Endodermal cell (in vitro differentiated cells): Measurements from ENCODE around the gene NOC4L. TPM values are rescaled to one million over a fixed set of nuclear protein-coding genes. Genes with fewer than 3 reads are reported as not detected.

ENCODE experiments used
- DNase-seq: peaks from one replicate; pipeline ENCODE4 v3.0.0-alpha.2; 2017
- H3K27ac ChIP-seq: 2 replicates; pipeline ENCODE4 v1.5.1; 2013; ENCODE audit warnings: mild to moderate bottlenecking, low read depth, low read length, moderate library complexity
- H3K27me3 ChIP-seq: 2 replicates; pipeline ENCODE4 v1.6.1; 2013; ENCODE audit warnings: mild to moderate bottlenecking, low read length, moderate library complexity; ENCODE audit not compliant: insufficient read depth, control insufficient read depth, poor library complexity, severe bottlenecking
- H3K36me3 ChIP-seq: 2 replicates; pipeline ENCODE4 v1.7.0; 2013; ENCODE audit warnings: mild to moderate bottlenecking, low read length, moderate library complexity; ENCODE audit not compliant: control insufficient read depth, insufficient read depth
- H3K4me1 ChIP-seq: one replicate; pipeline ENCODE4 v1.7.0; 2013; ENCODE audit warnings: low read length; ENCODE audit not compliant: control insufficient read depth, insufficient read depth
- H3K4me3 ChIP-seq: 2 replicates; pipeline ENCODE4 v1.5.1; 2013; ENCODE audit warnings: mild to moderate bottlenecking, low read length, moderate library complexity
- H3K9ac ChIP-seq: 2 replicates; pipeline ENCODE4 v1.6.1; 2013; ENCODE audit warnings: mild to moderate bottlenecking, low read length, moderate library complexity; ENCODE audit not compliant: poor library complexity, severe bottlenecking; ENCODE audit errors: extremely low read depth
- H3K9me3 ChIP-seq: 2 replicates; pipeline ENCODE4 v1.6.1; 2013; ENCODE audit warnings: mild to moderate bottlenecking, low read length, moderate library complexity; ENCODE audit not compliant: control insufficient read depth
- H3K27ac Mint-ChIP-seq: 2 replicates; pipeline ENCODE4 v1.8.0; 2020; ENCODE audit warnings: mixed read lengths
- H3K27me3 Mint-ChIP-seq: 2 replicates; pipeline ENCODE4 v1.8.0; 2021; ENCODE audit warnings: mild to moderate bottlenecking, mixed read lengths; ENCODE audit not compliant: insufficient read depth
- H3K36me3 Mint-ChIP-seq: 2 replicates; pipeline ENCODE4 v1.8.0; 2020; ENCODE audit warnings: low read depth, mixed read lengths
- H3K4me1 Mint-ChIP-seq: 2 replicates; pipeline ENCODE4 v1.8.0; 2020; ENCODE audit warnings: mixed read lengths
- H3K4me3 Mint-ChIP-seq: 2 replicates; pipeline ENCODE4 v1.8.0; 2020; ENCODE audit warnings: mild to moderate bottlenecking, moderate library complexity, mixed read lengths
- H3K9me3 Mint-ChIP-seq: 2 replicates; pipeline ENCODE4 v1.8.0; 2020; ENCODE audit warnings: mild to moderate bottlenecking, mixed read lengths
- WGBS, 2 experiments: methylation state at CpG; one replicate each; pipeline versions ENCODE4 v1.1.5 to v1.1.7; 2013; ENCODE audit warnings: missing lambda C conversion rate in 2 of 2, mixed read lengths in 1 of 2; ENCODE audit not compliant: insufficient coverage in 1 of 2, insufficient read length in 1 of 2; 5-methylcytosine and 5-hydroxymethylcytosine counted together
- total RNA-seq, 2 donors: library from RNA; stranded (reverse); fragmentation: NEBNext Ultra II Directional in 1 of 2; extraction: Animal tissue kit (Norgen Biotek cat#: 25700) in 1 of 2; gene quantifications; 2 replicates in 1 of 2; 3 replicates in 1 of 2; pipeline ENCODE4 v1.2.1, GENCODE V29; 2021
- TF ChIP-seq, protein P1 (sequence below): fragments of 200-600 bp; sonication (generic); conservative IDR thresholded peaks from 2 replicates; pipeline ENCODE4 v1.5.0; 2021; ENCODE audit warnings: antibody characterized with exemption, mild to moderate bottlenecking

NOC4L gene
- total RNA-seq, 2 donors from 2014 or later: 22.7 to 32.7 TPM

DNA sequence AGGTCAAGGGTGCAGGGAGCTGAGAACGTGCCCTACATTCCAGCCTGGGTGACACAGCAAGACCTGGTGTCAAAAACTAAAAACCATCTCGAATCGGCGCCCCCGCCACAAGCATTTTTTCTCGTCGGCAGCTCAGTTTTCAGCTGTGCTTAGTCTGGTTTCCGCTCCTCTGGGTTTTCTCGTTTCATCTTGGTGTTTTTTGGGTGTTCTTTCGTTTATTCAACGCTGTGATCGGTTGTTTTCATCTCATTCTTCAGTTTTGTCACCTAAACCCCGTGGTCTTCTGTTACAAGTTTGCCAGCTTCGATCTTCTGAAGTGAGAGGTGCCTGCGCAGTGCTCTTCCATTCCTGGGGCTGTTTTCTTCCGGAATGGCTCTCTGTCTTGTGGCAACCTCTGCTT lies 41.4 kb downstream of the NOC4L start:
- no peak for DNase-seq
- H3K4me3 Mint-ChIP-seq: no peak overlapping the region

DNA sequence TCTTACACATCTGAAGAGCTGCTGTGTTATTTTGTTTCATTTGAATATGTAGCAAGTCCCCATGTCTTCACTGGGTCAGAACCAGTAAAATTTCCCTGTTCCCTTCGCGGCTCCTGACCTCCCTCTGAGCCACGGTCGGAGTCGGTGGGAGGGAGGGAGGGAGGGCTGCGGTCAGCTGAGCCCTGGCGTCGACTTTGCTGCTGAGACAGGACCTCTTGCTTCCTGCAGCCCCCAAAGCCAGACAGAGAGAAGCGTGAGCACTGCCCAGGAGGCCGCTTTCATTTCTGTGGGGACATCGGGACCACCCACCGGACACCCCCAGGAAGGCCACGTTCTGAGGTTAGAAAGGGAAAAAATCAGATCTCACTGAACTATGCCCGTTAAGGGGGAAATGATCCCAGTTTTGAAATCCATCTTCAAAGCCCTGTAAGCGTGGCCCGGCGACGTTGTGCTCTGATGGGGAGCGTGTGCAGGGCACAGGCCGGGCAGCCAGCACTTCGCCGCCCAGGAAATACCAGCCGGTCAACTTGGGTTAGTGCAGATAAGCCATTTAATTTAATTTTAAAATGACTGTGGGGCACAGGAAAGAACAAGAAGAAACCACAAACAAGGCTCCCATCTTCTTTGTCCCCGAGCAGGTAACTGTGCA lies 42.1 kb downstream of the NOC4L start:
- H3K27ac Mint-ChIP-seq: no peak overlapping the region

More for the DNA sequence above, 41.4 kb downstream of the NOC4L start:
- no peaks in the 10 kb centered on the region for H3K36me3 Mint-ChIP-seq
- 66 to 74% methylated on average over 16 of the region's 16 CpGs for WGBS, 2 experiments
- Histone ChIP-seq H3K4me1 (no peaks in the 10 kb centered on the region), H3K4me3 (no peak overlapping the region), H3K9me3 (no peaks in the 10 kb centered on the region), H3K9ac (no peak overlapping the region), H3K27ac (no peak overlapping the region), H3K36me3 (no peaks in the 10 kb centered on the region), H3K27me3 (peaks cover 21% of the 10 kb centered on the region)
- H3K27me3 Mint-ChIP-seq: peaks cover 78% of the 10 kb centered on the region
- H3K9me3 Mint-ChIP-seq: peaks cover 3% of the 10 kb centered on the region
- TF ChIP-seq, protein P1, sequence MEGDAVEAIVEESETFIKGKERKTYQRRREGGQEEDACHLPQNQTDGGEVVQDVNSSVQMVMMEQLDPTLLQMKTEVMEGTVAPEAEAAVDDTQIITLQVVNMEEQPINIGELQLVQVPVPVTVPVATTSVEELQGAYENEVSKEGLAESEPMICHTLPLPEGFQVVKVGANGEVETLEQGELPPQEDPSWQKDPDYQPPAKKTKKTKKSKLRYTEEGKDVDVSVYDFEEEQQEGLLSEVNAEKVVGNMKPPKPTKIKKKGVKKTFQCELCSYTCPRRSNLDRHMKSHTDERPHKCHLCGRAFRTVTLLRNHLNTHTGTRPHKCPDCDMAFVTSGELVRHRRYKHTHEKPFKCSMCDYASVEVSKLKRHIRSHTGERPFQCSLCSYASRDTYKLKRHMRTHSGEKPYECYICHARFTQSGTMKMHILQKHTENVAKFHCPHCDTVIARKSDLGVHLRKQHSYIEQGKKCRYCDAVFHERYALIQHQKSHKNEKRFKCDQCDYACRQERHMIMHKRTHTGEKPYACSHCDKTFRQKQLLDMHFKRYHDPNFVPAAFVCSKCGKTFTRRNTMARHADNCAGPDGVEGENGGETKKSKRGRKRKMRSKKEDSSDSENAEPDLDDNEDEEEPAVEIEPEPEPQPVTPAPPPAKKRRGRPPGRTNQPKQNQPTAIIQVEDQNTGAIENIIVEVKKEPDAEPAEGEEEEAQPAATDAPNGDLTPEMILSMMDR: no peak
- H3K27ac Mint-ChIP-seq: no peak overlapping the region
- peaks cover 3% of the 10 kb centered on the region for H3K4me1 Mint-ChIP-seq

DNA sequence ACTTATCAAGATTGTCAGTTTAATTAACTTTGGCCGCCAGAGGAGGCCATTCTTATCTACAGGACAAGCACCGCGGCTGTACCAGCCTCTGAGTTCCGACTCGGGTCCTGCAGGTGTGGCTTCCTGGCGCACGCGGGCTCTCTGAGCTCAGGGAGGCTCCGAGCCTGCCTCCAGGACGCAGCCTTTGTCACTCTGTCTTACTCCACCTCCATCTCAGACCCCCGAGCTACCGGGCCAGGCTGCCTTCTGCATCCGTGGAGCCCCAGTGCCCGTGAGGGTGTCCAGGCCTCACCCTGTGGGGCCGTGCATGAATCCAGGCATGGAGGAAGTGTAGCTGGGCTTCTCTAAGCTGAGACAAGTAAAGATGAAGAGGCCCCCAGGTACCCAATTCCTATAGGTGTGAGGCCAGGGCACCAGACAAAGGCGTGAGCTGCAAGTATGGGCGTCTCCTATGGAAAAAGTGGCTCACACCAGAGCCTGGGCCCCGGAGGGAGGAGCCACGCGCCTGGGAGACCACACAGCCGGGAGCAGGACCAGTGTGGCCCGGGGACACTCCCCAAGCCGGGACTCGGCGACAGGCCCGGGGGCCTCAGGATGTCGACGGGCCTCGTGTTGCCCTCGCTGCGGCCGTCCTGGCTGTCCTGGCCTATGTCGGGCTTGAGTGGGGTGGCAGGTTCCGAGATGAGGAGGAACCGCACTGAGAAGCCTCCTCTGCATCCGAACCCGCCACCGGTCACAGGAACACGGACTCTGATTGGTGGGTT lies 42.8 kb downstream of the NOC4L start:
- Mint-ChIP-seq H3K4me3 (no peak overlapping the region), H3K27me3 (peaks cover 81% of the 10 kb centered on the region), H3K4me1 (peaks cover 3% of the 10 kb centered on the region), H3K9me3 (peaks cover 3% of the 10 kb centered on the region), H3K27ac (no peak overlapping the region), H3K36me3 (no peaks in the 10 kb centered on the region)
- no peak overlapping the region for H3K4me3 ChIP-seq
- H3K36me3 ChIP-seq: no peaks in the 10 kb centered on the region
- H3K9me3 ChIP-seq: no peaks in the 10 kb centered on the region
- WGBS, 2 experiments: 89% methylated on average over 24 to 39 of the region's 39 CpGs
- peaks cover 32% of the 10 kb centered on the region for H3K27me3 ChIP-seq
- no peak for DNase-seq
- TF ChIP-seq, protein P1: no peak
- H3K9ac ChIP-seq: no peak overlapping the region
- no peak overlapping the region for H3K27ac ChIP-seq
- H3K4me1 ChIP-seq: no peaks in the 10 kb centered on the region

More for the DNA sequence above, 42.1 kb downstream of the NOC4L start:
- H3K27me3 ChIP-seq: peaks cover 25% of the 10 kb centered on the region
- H3K9me3 ChIP-seq: no peaks in the 10 kb centered on the region
- Mint-ChIP-seq H3K36me3 (no peaks in the 10 kb centered on the region), H3K4me1 (peaks cover 3% of the 10 kb centered on the region), H3K27me3 (peaks cover 80% of the 10 kb centered on the region), H3K4me3 (no peak overlapping the region), H3K9me3 (peaks cover 3% of the 10 kb centered on the region)
- no peak overlapping the region for H3K27ac ChIP-seq
- H3K9ac ChIP-seq: no peak overlapping the region
- no peak overlapping the region for H3K4me3 ChIP-seq
- TF ChIP-seq, protein P1: no peak
- no peak for DNase-seq
- no peaks in the 10 kb centered on the region for H3K4me1 ChIP-seq
- WGBS, 2 experiments: 65 to 78% methylated on average over 20 to 24 of the region's 24 CpGs
- no peaks in the 10 kb centered on the region for H3K36me3 ChIP-seq
